RWPE1 (cell line): ENCODE data around the gene MROH8.
"Not testable (repeated sequence)": the region's sequence is repeated elsewhere in the genome, so short reads cannot be mapped to it uniquely, and the experiment has no call there.

Experiments
- CTCF ChIA-PET: fragments of 350-600 bp; sonication (Branson Sonifier 250); formaldehyde crosslinking; extraction: SDS; loops from one replicate; lab custom pipeline; 2021; lab: Yijun Ruan, JAX
- POLR2A ChIA-PET: fragments of 400-600 bp; formaldehyde crosslinking; extraction: SDS; loops from one replicate; lab custom pipeline; 2020; ENCODE audit warnings: antibody characterized with exemption; ENCODE audit not compliant: low non-redundant PET; lab: Yijun Ruan, JAX
- DNase-seq: peaks from one replicate; pipeline ENCODE4 v3.0.0; 2012; ENCODE audit warnings: low spot score
- H3K27ac ChIP-seq: fragments of 450-650 bp; 2 replicates; pipeline ENCODE4 v1.5.1; 2017
- CTCF ChIP-seq: fragments of 450-650 bp; conservative IDR thresholded peaks from 2 replicates; pipeline ENCODE4 v1.5.1; 2017; ENCODE audit warnings: low read depth, mild to moderate bottlenecking

The MROH8 gene

GRCh38 chr20:37137547-37137946 lies 41.8 kb downstream of the MROH8 start:
- POLR2A ChIA-PET = no interaction called here
- no peak overlapping the region for H3K27ac ChIP-seq
- DNase-seq = no peak
- CTCF ChIA-PET = no interaction called here
- TF ChIP-seq CTCF = no peak

GRCh38 chr20:37133952-37134351 lies 45.4 kb downstream of the MROH8 start:
- POLR2A ChIA-PET = no interaction called here
- TF ChIP-seq CTCF = no peak
- DNase-seq = no peak
- CTCF ChIA-PET = no interaction called here
- H3K27ac ChIP-seq = no peak overlapping the region

GRCh38 chr20:37131486-37131885 lies 47.9 kb downstream of the MROH8 start:
- no peak for TF ChIP-seq CTCF
- DNase-seq = no peak
- H3K27ac ChIP-seq = no peak overlapping the region
- POLR2A ChIA-PET = no interaction called here
- CTCF ChIA-PET = interaction anchor here (0.5 to 1.1 kb wide), 2 partner anchors 9 to 47 kb away, joined by 3 read pairs; no protein-coding TSS in a partner anchor

- POLR2A ChIA-PET = interaction anchor here (0.6 kb wide), 1 partner anchor 9 kb away, joined by 3 read pairs; no protein-coding TSS in a partner anchor
- CTCF ChIA-PET = no interaction called here
Measured at GRCh38 chr20:37128803-37129202, 50.5 kb downstream of the MROH8 start.

GRCh38 chr20:37126290-37126689 lies 53.1 kb downstream of the MROH8 start:
- H3K27ac ChIP-seq, DNase-seq, POLR2A ChIA-PET, CTCF ChIA-PET: not testable (repeated sequence)

More at GRCh38 chr20:37128803-37129202, 50.5 kb downstream of the MROH8 start:
- DNase-seq = no peak
- TF ChIP-seq CTCF = no peak
- no peak overlapping the region for H3K27ac ChIP-seq

GRCh38 chr20:37123441-37123840 lies 55.9 kb downstream of the MROH8 start:
- POLR2A ChIA-PET = no interaction called here
- no peak overlapping the region for H3K27ac ChIP-seq
- no peak for TF ChIP-seq CTCF
- DNase-seq = no peak
- CTCF ChIA-PET = interaction anchor here (0.7 to 1.2 kb wide), 2 partner anchors 27 to 380 kb away, joined by 3 to 5 read pairs; partner anchors contain the start of gene RBL1

GRCh38 chr20:37120497-37120896 lies 58.9 kb downstream of the MROH8 start:
- TF ChIP-seq CTCF = no peak
- no peak overlapping the region for H3K27ac ChIP-seq
- ChIA-PET CTCF (no interaction called here), POLR2A (no interaction called here)
- DNase-seq = no peak
